Stimulated activated CD4-positive, alpha-beta T cell treated with anti-CD3 and anti-CD28 coated beads, Interleukin-1b, Interleukin-23, amount 100 ng/mL, for 48 hours (primary cell): Measurements from ENCODE around the gene TCF3.

Experiments used
- DNase-seq: peaks from one replicate; pipeline ENCODE4 v3.0.0-alpha.2; 2020

Gene TCF3

GRCh38 chr19:1577929-1578618 is 74.3 kb downstream of the TCF3 start:
- no peak for DNase-seq

GRCh38 chr19:1577090-1577928 is 75.1 kb downstream of the TCF3 start:
- DNase-seq = no peak

GRCh38 chr19:1576242-1577089 is 75.9 kb downstream of the TCF3 start:
- DNase-seq = no peak

- DNase-seq = no peak
Measured at GRCh38 chr19:1575323-1576241, 76.8 kb downstream of the TCF3 start.

- DNase-seq = no peak
Measured at GRCh38 chr19:1574354-1575136, 77.9 kb downstream of the TCF3 start.

- DNase-seq = no peak
Measured at GRCh38 chr19:1572795-1573194, 79.6 kb downstream of the TCF3 start.

- DNase-seq = no peak
Measured at GRCh38 chr19:1571358-1571757, 81.1 kb downstream of the TCF3 start.

GRCh38 chr19:1570836-1571235 is 81.6 kb downstream of the TCF3 start:
- DNase-seq = no peak

GRCh38 chr19:1569997-1570396 is 82.4 kb downstream of the TCF3 start:
- DNase-seq = no peak

- peak; percentile 78 for DNase-seq
Measured at GRCh38 chr19:1568320-1569019, 83.9 kb downstream of the TCF3 start, which contains the start of gene MEX3D. MEX3D (minus strand) TSS chr19:1568325; CDS start chr19:1568058, 267 bp downstream.

GRCh38 chr19:1567848-1568227 is 84.6 kb downstream of the TCF3 start:
- no peak for DNase-seq

- no peak for DNase-seq
Measured at GRCh38 chr19:1567116-1567847, 85.1 kb downstream of the TCF3 start.

- DNase-seq = no peak
Measured at GRCh38 chr19:1566392-1567115, 85.9 kb downstream of the TCF3 start.

GRCh38 chr19:1563251-1563650 is 89.2 kb downstream of the TCF3 start:
- no peak for DNase-seq

- DNase-seq = no peak
Measured at GRCh38 chr19:1561236-1561842, 91.1 kb downstream of the TCF3 start.

GRCh38 chr19:1560286-1560882 is 92.0 kb downstream of the TCF3 start:
- DNase-seq = no peak
